WERI-Rb-1 (cell line): ENCODE measurements around the gene PIR.

Experiments
- DNase-seq: peaks from one replicate; pipeline ENCODE4 v3.0.0-alpha.2; 2020
- H3K27ac ChIP-seq: fragments of 250-450 bp; sonication (Bioruptor Pico); 2 replicates; pipeline ENCODE4 v1.5.1; 2020; ENCODE audit warnings: mild to moderate bottlenecking, moderate library complexity
- H3K27me3 ChIP-seq: fragments of 250-450 bp; sonication (Bioruptor Pico); 2 replicates; pipeline ENCODE4 v1.5.1; 2021; ENCODE audit warnings: mild to moderate bottlenecking, low read depth, moderate library complexity; ENCODE audit not compliant: insufficient read depth, severe bottlenecking
- H3K36me3 ChIP-seq: fragments of 250-450 bp; sonication (Bioruptor Pico); 2 replicates; pipeline ENCODE4 v1.5.1; 2020; ENCODE audit warnings: mild to moderate bottlenecking, moderate library complexity
- H3K4me3 ChIP-seq: 2 replicates; pipeline ENCODE4 v1.5.1; 2011; ENCODE audit warnings: low read depth, mild to moderate bottlenecking, control low read depth, low read length
- H3K9me3 ChIP-seq: fragments of 250-450 bp; sonication (Bioruptor Pico); 2 replicates; pipeline ENCODE4 v1.5.1; 2021; ENCODE audit warnings: mild to moderate bottlenecking, moderate library complexity; ENCODE audit not compliant: severe bottlenecking
- TF ChIP-seq, protein P1 (sequence below): IDR thresholded peaks from 2 replicates; pipeline ENCODE4 v1.5.1; 2011; ENCODE audit warnings: low read depth, mild to moderate bottlenecking, control low read depth, inconsistent platforms, low read length

The PIR gene

DNA sequence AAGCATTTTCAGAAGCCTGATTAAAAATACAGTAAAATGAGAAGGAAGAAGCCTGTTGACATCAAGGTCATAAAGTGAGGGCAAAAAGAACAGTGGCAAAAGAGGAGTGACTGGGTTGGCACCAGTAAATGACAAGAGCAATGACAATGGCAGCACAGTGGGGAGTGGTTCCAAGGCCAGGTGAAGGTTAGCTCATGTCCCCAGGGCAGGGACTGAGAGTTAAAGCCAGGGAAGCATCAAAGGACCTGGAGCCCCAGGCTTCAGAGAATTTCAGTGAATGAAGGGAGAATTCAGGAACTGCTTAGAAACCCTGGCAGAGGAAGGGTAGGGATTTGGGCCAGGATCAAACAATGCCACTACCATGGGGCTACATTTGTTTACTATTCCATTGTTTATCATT lies 149.0 kb downstream of the PIR start:
- Histone ChIP-seq H3K9me3 (no peaks in the 10 kb centered on the region), H3K27ac (no peak overlapping the region), H3K36me3 (no peaks in the 10 kb centered on the region), H3K27me3 (peaks cover 14% of the 10 kb centered on the region), H3K4me3 (no peak overlapping the region)
- TF ChIP-seq, protein P1, sequence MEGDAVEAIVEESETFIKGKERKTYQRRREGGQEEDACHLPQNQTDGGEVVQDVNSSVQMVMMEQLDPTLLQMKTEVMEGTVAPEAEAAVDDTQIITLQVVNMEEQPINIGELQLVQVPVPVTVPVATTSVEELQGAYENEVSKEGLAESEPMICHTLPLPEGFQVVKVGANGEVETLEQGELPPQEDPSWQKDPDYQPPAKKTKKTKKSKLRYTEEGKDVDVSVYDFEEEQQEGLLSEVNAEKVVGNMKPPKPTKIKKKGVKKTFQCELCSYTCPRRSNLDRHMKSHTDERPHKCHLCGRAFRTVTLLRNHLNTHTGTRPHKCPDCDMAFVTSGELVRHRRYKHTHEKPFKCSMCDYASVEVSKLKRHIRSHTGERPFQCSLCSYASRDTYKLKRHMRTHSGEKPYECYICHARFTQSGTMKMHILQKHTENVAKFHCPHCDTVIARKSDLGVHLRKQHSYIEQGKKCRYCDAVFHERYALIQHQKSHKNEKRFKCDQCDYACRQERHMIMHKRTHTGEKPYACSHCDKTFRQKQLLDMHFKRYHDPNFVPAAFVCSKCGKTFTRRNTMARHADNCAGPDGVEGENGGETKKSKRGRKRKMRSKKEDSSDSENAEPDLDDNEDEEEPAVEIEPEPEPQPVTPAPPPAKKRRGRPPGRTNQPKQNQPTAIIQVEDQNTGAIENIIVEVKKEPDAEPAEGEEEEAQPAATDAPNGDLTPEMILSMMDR: no peak
- DNase-seq: no peak

- Histone ChIP-seq H3K36me3 (no peaks in the 10 kb centered on the region), H3K27ac (no peak overlapping the region), H3K9me3 (no peaks in the 10 kb centered on the region), H3K27me3 (peaks cover 7% of the 10 kb centered on the region), H3K4me3 (no peak overlapping the region)
- no peak for DNase-seq
- TF ChIP-seq, protein P1: no peak
Measured at GRCh38 chrX:15343075-15343476, 150.1 kb downstream of the PIR start.

DNA sequence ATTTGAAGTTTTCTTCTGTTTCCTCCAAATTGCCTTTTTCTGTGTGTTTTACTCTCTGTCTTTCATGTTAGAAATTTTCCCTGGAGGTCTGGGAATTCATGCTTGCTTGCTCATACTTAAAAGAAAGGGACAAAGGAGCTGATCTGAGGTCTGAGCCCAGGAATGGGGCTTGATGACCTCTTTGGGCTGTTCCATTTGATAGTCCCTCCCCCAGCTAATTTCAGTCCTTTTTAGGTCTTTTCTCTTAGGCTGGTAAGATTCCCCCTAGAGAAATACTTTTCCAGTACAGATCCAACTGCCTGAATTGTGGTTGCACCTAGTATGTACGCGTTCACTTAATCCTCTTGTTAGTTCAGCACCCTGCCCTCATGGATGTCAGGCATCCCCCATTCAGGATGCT lies 152.3 kb downstream of the PIR start:
- no peak for DNase-seq
- H3K27me3 ChIP-seq: peaks cover 16% of the 10 kb centered on the region
- no peaks in the 10 kb centered on the region for H3K9me3 ChIP-seq
- no peaks in the 10 kb centered on the region for H3K36me3 ChIP-seq
- TF ChIP-seq, protein P1: no peak
- H3K4me3 ChIP-seq: no peak overlapping the region
- H3K27ac ChIP-seq: no peak overlapping the region

DNA sequence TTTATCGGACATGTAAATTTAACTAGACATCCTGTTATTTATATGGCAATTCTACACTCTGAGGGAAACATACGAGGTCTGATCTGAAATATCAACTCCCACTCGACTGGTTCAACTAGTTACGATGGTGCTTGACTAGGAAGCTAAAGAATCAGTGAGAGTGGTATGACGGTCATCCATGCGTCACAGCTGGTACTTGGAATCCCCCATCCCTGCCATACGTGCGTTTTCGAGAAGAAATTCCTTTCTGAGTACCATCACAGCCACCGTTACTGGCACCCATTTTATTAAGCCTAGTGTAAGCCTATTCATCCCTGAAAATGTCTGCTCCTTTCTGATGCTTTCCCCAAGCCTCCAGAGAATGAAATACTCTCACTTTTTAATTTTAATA lies 157.1 kb downstream of the PIR start:
- Histone ChIP-seq H3K4me3 (peak overlapping the region; percentile 67), H3K36me3 (no peaks in the 10 kb centered on the region; the same call in 1 of the 2 replicates), H3K27ac (no peak overlapping the region), H3K27me3 (peaks cover 24% of the 10 kb centered on the region), H3K9me3 (no peaks in the 10 kb centered on the region)
- TF ChIP-seq, protein P1: no peak
- no peak for DNase-seq

DNA sequence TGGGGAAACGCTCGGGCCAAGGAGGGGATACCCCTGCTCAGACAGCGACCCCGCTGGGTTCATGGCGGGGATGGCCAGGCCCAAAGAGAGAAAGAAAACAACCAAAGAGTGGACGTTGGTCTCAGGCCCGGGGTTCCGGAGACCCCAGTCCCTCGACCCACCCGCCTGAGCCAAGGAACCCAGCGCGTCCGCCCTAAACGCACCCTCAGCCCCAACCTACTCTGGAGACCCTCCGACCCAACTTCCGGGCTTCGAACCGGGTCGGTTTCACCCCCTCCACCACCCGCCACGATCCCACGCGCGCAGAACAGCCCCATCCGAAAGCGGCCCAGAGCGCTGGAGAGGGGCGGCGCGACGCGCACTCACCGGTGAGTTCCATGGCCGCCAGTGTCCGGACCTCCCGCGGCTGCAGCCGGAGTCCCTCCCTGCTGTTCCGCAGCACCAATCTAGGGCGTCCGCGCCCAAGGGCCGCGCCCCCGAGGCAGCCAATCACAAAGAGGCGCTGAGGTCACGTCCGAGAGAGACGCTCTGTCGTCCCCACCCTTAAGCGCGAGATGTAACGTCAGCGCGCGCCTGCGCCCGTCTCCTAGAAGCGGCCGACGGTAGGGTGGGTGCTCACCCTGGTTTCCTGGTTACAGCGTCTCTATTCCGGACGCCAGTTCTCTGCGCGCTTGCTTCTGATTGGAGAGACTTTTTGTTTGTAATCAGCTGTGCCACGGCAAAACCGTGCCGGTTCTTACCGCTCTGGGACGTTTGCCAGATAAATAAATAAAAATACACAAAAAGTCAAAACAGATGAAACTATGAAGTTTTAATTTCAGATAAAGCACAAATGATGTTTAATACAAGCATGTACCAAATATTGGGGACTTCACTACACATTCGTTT lies 157.8 kb downstream of the PIR start, which contains the start of gene PIGA:
TSS of gene PIGA (minus strand) at position 389 of the 888 bp plus-strand sequence. CDS start 3,593 bp downstream, outside the sequence.
- Histone ChIP-seq H3K9me3 (no peaks in the 10 kb centered on the region), H3K4me3 (peak within 1 kb of the TSS; percentile 67), H3K27me3 (peaks cover 19% of the 10 kb centered on the region), H3K36me3 (no peaks in the 10 kb centered on the region; the same call in 1 of the 2 replicates), H3K27ac (peak within 1 kb of the TSS; percentile 66)
- peak; percentile 92 for DNase-seq
- TF ChIP-seq, protein P1: no peak
